Measurements from ENCODE around the gene LRRC1.

DNA sequence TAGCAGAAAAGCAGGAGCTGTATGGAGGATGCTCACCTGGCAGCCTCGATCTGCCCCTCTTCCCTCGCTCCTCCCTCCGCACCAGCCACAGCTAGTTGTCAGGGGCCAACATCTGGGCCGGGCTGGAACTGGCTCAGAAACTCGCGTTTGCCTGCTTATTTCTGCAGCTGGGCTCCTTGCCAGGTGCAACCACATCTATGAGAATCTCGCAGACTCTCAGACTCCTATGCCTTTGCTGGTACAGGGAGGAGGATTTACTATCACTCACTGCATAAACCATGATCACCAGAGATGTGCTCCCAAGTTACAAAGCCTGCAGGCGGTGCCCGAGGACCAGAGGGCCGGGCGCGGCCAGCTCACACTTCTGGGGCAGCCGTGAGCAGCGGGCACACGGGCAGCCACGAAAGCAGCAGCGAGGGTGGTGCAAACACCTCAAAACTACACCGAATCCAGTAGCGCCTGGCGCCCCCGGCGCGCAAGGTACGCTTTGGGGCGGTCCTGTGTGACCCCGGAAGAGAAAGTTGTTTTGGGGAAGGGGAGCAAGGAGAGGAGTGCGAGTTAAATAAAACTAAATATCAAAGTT, 577 bp upstream of the LRRC1 start:
- TF ChIP-seq, protein P1, sequence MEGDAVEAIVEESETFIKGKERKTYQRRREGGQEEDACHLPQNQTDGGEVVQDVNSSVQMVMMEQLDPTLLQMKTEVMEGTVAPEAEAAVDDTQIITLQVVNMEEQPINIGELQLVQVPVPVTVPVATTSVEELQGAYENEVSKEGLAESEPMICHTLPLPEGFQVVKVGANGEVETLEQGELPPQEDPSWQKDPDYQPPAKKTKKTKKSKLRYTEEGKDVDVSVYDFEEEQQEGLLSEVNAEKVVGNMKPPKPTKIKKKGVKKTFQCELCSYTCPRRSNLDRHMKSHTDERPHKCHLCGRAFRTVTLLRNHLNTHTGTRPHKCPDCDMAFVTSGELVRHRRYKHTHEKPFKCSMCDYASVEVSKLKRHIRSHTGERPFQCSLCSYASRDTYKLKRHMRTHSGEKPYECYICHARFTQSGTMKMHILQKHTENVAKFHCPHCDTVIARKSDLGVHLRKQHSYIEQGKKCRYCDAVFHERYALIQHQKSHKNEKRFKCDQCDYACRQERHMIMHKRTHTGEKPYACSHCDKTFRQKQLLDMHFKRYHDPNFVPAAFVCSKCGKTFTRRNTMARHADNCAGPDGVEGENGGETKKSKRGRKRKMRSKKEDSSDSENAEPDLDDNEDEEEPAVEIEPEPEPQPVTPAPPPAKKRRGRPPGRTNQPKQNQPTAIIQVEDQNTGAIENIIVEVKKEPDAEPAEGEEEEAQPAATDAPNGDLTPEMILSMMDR (IDR thresholded peaks at IDR 0.05; ENCODE audit: borderline replicate concordance, extremely low read depth, low read length, poor library complexity, severe bottlenecking), result peak; percentile 60
- TF ChIP-seq EZH2 (IDR thresholded peaks at IDR 0.05; ENCODE audit: borderline replicate concordance, low read depth, low read length, severe bottlenecking), result no peak

Measured in DND-41 (cell line).